ENCODE data around the gene RSKR.

DNA sequence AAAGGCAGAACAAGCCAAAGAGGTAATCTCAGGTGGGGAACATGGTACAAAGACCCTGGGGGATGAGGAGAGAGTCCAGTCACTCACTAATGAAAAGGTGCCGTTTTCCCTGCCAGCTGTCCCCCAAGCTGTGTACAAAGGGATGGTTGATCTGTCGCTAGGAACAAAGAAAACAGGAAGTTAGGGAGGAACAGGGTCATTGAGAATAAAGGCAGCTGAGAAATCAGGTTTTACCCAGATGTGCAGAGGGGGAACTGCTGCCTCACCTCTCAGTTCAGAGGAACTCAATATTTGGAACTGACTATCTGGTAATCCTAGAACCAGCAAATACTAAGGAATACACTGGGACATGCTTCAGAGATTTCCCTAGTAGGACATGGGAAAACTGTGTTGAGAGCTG is 1.5 kb downstream of the RSKR start:
- TF ChIP-seq CTCF (IDR thresholded peaks at IDR 0.05) (no peak), EZH2phosphoT487 (IDR thresholded peaks at IDR 0.05) (no peak), EZH2 (IDR thresholded peaks at IDR 0.05) (no peak)
